ENCODE data around the gene LTA. TPM values are rescaled to one million over a fixed set of nuclear protein-coding genes. Genes with fewer than 3 reads are reported as not detected.

Gene LTA, protein sequence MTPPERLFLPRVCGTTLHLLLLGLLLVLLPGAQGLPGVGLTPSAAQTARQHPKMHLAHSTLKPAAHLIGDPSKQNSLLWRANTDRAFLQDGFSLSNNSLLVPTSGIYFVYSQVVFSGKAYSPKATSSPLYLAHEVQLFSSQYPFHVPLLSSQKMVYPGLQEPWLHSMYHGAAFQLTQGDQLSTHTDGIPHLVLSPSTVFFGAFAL
- total RNA-seq, result 1 to 10 TPM in 1 of 7 donors, under 1 TPM in 1, not detected in 5; 0.18 to 1.3 TPM
- polyA plus RNA-seq, result under 1 TPM; 0.17 to 0.43 TPM
- long read RNA-seq, donor 1, result 0 reads
- long read RNA-seq, donor 2, result 0 reads
- long read RNA-seq, donor 3, result 0 reads

DNA sequence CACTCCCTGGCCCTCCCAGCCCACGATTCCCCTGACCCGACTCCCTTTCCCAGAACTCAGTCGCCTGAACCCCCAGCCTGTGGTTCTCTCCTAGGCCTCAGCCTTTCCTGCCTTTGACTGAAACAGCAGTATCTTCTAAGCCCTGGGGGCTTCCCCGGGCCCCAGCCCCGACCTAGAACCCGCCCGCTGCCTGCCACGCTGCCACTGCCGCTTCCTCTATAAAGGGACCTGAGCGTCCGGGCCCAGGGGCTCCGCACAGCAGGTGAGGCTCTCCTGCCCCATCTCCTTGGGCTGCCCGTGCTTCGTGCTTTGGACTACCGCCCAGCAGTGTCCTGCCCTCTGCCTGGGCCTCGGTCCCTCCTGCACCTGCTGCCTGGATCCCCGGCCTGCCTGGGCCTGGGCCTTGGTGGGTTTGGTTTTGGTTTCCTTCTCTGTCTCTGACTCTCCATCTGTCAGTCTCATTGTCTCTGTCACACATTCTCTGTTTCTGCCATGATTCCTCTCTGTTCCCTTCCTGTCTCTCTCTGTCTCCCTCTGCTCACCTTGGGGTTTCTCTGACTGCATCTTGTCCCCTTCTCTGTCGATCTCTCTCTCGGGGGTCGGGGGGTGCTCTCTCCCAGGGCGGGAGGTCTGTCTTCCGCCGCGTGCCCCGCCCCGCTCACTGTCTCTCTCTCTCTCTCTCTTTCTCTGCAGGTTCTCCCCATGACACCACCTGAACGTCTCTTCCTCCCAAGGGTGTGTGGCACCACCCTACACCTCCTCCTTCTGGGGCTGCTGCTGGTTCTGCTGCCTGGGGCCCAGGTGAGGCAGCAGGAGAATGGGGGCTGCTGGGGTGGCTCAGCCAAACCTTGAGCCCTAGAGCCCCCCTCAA lies at the start of gene LTA:
TSS of gene LTA (plus strand) at position 249 of the 871 bp plus-strand sequence. CDS start at position 703, 454 bp downstream.
- H3K9me3 ChIP-seq, result no peaks in the 10 kb centered on the region
- H3K27ac ChIP-seq, result no peak within 1 kb of the TSS
- DNase-seq, result no peak
- H3K36me3 ChIP-seq, result no peaks in the 10 kb centered on the region
- 78 to 83% (median 83%) methylated on average over 27 of the region's 27 CpGs for WGBS, 3 donors
- no peaks in the 10 kb centered on the region for H3K27me3 ChIP-seq
- no peak within 1 kb of the TSS for H3K4me3 ChIP-seq
- H3K4me1 ChIP-seq (ENCODE audit: insufficient read depth), result no peaks in the 10 kb centered on the region
- intact Hi-C loops (cut with DNase I), result no loop called here
- no peak for TF ChIP-seq POLR2A (IDR thresholded peaks at IDR 0.05)
- TF ChIP-seq, protein P1, sequence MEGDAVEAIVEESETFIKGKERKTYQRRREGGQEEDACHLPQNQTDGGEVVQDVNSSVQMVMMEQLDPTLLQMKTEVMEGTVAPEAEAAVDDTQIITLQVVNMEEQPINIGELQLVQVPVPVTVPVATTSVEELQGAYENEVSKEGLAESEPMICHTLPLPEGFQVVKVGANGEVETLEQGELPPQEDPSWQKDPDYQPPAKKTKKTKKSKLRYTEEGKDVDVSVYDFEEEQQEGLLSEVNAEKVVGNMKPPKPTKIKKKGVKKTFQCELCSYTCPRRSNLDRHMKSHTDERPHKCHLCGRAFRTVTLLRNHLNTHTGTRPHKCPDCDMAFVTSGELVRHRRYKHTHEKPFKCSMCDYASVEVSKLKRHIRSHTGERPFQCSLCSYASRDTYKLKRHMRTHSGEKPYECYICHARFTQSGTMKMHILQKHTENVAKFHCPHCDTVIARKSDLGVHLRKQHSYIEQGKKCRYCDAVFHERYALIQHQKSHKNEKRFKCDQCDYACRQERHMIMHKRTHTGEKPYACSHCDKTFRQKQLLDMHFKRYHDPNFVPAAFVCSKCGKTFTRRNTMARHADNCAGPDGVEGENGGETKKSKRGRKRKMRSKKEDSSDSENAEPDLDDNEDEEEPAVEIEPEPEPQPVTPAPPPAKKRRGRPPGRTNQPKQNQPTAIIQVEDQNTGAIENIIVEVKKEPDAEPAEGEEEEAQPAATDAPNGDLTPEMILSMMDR (IDR thresholded peaks at IDR 0.05), result no peak

GRCh38 chr6:31525553-31525931 lies 46.5 kb upstream of the LTA start:
- Histone ChIP-seq H3K4me1 (ENCODE audit: insufficient read depth) (peaks cover 3% of the 10 kb centered on the region), H3K27ac (no peak overlapping the region), H3K36me3 (no peaks in the 10 kb centered on the region), H3K4me3 (no peak overlapping the region), H3K9me3 (no peaks in the 10 kb centered on the region), H3K27me3 (no peaks in the 10 kb centered on the region)
- 58 to 62% (median 58%) methylated on average over 8 of the region's 8 CpGs for WGBS, 3 donors
- intact Hi-C loops (cut with DNase I), result no loop called here
- no peak for TF ChIP-seq POLR2A (IDR thresholded peaks at IDR 0.05)
- TF ChIP-seq, protein P1 (IDR thresholded peaks at IDR 0.05), result no peak
- TF ChIP-seq EP300 (IDR thresholded peaks at IDR 0.05), result no peak
- DNase-seq, result no peak

DNA sequence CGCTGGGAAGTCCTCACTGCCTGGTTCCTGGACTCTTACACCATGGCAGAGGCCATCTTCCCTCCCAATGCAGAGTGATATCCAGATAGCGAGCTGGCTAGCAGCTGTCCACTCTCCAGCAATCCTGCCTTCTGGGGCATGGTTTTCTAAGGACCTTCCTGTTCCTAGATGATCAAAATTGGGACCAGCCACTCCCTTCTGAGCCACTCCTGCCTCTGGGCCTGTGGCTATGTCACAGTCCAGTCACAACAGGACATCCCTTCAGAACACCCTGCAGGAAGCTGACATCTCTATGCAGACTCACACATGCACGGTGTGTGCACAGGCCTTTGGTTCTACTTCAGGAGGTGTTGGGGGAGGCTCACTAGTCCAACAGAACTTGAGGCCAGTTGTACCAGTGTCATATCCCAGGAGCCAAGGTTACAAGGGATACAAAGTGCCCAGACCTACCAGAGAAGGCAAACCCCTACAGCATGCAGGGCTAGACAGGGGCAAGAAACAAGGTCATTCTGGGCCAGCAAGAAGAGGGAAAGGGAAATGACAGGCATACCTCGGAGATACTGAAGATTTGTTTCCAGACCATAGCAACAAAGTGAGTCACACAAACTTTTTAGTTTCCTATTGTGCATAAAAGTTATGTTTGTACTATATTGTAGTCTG lies 46.0 kb upstream of the LTA start:
- H3K9me3 ChIP-seq, result no peaks in the 10 kb centered on the region
- H3K36me3 ChIP-seq, result no peaks in the 10 kb centered on the region
- TF ChIP-seq POLR2A (IDR thresholded peaks at IDR 0.05), result no peak
- TF ChIP-seq, protein P1 (IDR thresholded peaks at IDR 0.05), result no peak
- TF ChIP-seq EP300 (IDR thresholded peaks at IDR 0.05), result no peak
- intact Hi-C loops (cut with DNase I), result no loop called here
- 46 to 65% (median 58%) methylated on average over 4 of the region's 4 CpGs for WGBS, 3 donors
- no peak overlapping the region for H3K27ac ChIP-seq
- H3K4me3 ChIP-seq, result no peak overlapping the region
- no peak for DNase-seq
- H3K4me1 ChIP-seq (ENCODE audit: insufficient read depth), result peaks cover 3% of the 10 kb centered on the region
- no peaks in the 10 kb centered on the region for H3K27me3 ChIP-seq

GRCh38 chr6:31528307-31528777 lies 43.7 kb upstream of the LTA start:
- TF ChIP-seq EP300 (IDR thresholded peaks at IDR 0.05) (no peak), POLR2A (IDR thresholded peaks at IDR 0.05) (no peak)
- TF ChIP-seq, protein P1 (IDR thresholded peaks at IDR 0.05), result no peak
- H3K9me3 ChIP-seq, result no peaks in the 10 kb centered on the region
- no peak for DNase-seq
- peaks cover 3% of the 10 kb centered on the region for H3K4me1 ChIP-seq (ENCODE audit: insufficient read depth)
- H3K27me3 ChIP-seq, result no peaks in the 10 kb centered on the region
- H3K4me3 ChIP-seq, result no peak overlapping the region
- no peaks in the 10 kb centered on the region for H3K36me3 ChIP-seq
- H3K27ac ChIP-seq, result no peak overlapping the region
- WGBS, 3 donors, result 40 to 78% (median 50%) methylated on average over 4 of the region's 4 CpGs
- intact Hi-C loops (cut with DNase I), result no loop called here

All from ovary (tissue), 10 donors.